GM10266 (cell line): ENCODE data around the gene EEF1A1.
"Not testable (repeated sequence)": the region's sequence is repeated elsewhere in the genome, so short reads cannot be mapped to it uniquely, and the experiment has no call there.

Source experiments
- DNase-seq: peaks from one replicate; pipeline ENCODE4 v3.0.0; 2012; ENCODE audit errors: extremely low spot score
- CTCF ChIP-seq: IDR thresholded peaks from 2 replicates; pipeline ENCODE4 v1.5.1; 2012; ENCODE audit warnings: mild to moderate bottlenecking, low read depth; ENCODE audit not compliant: control insufficient read depth, insufficient read depth; ENCODE audit errors: missing control alignments

The EEF1A1 gene

GRCh38 chr6:73520688-73521350 lies at the start of gene EEF1A1:
TSS of gene EEF1A1 (minus strand) at chr6:73521032. CDS start at chr6:73520026, 1,006 bp downstream.
- DNase-seq: peak; percentile 94

GRCh38 chr6:73569121-73569520 lies 48.3 kb upstream of the EEF1A1 start:
- no peak for TF ChIP-seq CTCF
- no peak for DNase-seq

More at GRCh38 chr6:73520688-73521350, at the start of gene EEF1A1:
- no peak for TF ChIP-seq CTCF

- TF ChIP-seq CTCF: no peak
- no peak for DNase-seq
These were observed 46.2 kb upstream of the EEF1A1 start for GRCh38 chr6:73566954-73567591.

GRCh38 chr6:73566486-73566871 lies 45.6 kb upstream of the EEF1A1 start:
- DNase-seq: not testable (repeated sequence)

GRCh38 chr6:73565767-73566485 lies 45.1 kb upstream of the EEF1A1 start:
- no peak for TF ChIP-seq CTCF
- DNase-seq: no peak

GRCh38 chr6:73564578-73565345 lies 43.9 kb upstream of the EEF1A1 start:
- DNase-seq: no peak
- no peak for TF ChIP-seq CTCF

- no peak for TF ChIP-seq CTCF
- DNase-seq: no peak
These were observed 41.7 kb upstream of the EEF1A1 start for GRCh38 chr6:73562558-73562957.
